Stomach (tissue), 4 donors: ENCODE data around the gene CHN1.

Source experiments
- CTCF ChIP-seq, 7 experiments: fragments of 450-650 bp in 4 of 7; fragments of 200-600 bp in 3 of 7; sonication (generic) in 3 of 7; IDR thresholded peaks; one replicate each; pipeline ENCODE4 v1.5.1; 2016 to 2019; ENCODE audit warnings: antibody characterized with exemption in 7 of 7, control low read depth in 2 of 7, mild to moderate bottlenecking in 1 of 7
- POLR2AphosphoS5 ChIP-seq, 3 donors: sonication (generic); formaldehyde crosslinking; IDR thresholded peaks; one replicate each; pipeline ENCODE4 v1.6.1; 2016; ENCODE audit warnings: antibody characterized with exemption in 3 of 3

GRCh38 chr2:174977364-174977763, 27.8 kb downstream of the CHN1 start:
- no peak for TF ChIP-seq CTCF (IDR thresholded peaks at IDR 0.05)
- no peak for TF ChIP-seq POLR2AphosphoS5 (IDR thresholded peaks at IDR 0.05)
